ENCODE results near the gene ZNF512B. TPM values are rescaled to one million over a fixed set of nuclear protein-coding genes. Genes with fewer than 3 reads are reported as not detected.
"Not testable (repeated sequence)": the region's sequence is repeated elsewhere in the genome, so short reads cannot be mapped to it uniquely, and the experiment has no call there.

Gene ZNF512B, protein sequence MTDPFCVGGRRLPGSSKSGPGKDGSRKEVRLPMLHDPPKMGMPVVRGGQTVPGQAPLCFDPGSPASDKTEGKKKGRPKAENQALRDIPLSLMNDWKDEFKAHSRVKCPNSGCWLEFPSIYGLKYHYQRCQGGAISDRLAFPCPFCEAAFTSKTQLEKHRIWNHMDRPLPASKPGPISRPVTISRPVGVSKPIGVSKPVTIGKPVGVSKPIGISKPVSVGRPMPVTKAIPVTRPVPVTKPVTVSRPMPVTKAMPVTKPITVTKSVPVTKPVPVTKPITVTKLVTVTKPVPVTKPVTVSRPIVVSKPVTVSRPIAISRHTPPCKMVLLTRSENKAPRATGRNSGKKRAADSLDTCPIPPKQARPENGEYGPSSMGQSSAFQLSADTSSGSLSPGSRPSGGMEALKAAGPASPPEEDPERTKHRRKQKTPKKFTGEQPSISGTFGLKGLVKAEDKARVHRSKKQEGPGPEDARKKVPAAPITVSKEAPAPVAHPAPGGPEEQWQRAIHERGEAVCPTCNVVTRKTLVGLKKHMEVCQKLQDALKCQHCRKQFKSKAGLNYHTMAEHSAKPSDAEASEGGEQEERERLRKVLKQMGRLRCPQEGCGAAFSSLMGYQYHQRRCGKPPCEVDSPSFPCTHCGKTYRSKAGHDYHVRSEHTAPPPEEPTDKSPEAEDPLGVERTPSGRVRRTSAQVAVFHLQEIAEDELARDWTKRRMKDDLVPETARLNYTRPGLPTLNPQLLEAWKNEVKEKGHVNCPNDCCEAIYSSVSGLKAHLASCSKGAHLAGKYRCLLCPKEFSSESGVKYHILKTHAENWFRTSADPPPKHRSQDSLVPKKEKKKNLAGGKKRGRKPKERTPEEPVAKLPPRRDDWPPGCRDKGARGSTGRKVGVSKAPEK
- 10.9 TPM for polyA plus RNA-seq (2013, experiment 1 of 2)
- 9.1 TPM for polyA plus RNA-seq (2013, experiment 2 of 2)

GRCh38 chr20:63969838-63970713 lies at the start of gene ZNF512B:
ZNF512B (minus strand) TSS chr20:63969930; CDS start chr20:63967950, 1,980 bp downstream.
- Histone ChIP-seq H3K27ac (ENCODE audit: low read depth, low read length, severe bottlenecking) (no peak within 1 kb of the TSS), H3K36me3 (ENCODE audit: control insufficient read depth, insufficient read depth, low read length) (peaks cover 24% of the 10 kb centered on the region), H3K9me3 (ENCODE audit: control insufficient read depth, low read length) (no peaks in the 10 kb centered on the region), H3K4me1 (ENCODE audit: control insufficient read depth, insufficient read depth, low read length, poor library complexity, severe bottlenecking) (peaks cover 4% of the 10 kb centered on the region), H3K4me3 (ENCODE audit: extremely low read depth, insufficient read depth, low read length, poor library complexity, severe bottlenecking) (peak within 1 kb of the TSS; percentile 48)
- WGBS, 2 experiments (ENCODE audit: insufficient coverage in 2 of 2), result 5 to 7% methylated on average over 36 to 37 of the region's 73 CpGs

DNA sequence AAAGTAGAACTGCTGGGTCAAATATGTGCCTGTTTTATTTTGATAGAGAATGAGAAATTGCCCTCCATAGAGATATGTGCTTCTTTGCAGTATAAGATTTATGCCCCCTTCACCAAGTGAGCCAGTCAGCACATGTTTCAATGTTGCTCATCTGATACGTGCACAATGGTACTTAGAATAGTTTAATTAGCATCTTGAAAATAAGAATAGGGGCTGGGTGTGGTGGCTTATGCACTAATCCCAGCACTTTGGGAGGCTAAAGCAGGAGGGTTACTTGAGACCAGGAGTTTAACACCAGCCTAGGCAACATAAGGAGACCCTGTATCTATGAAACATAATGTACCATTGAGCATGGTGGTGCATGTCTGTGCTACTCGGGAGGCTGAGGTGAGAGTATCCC lies 45.9 kb upstream of the ZNF512B start:
- Histone ChIP-seq H3K9me3 (ENCODE audit: control insufficient read depth, low read length) (no peaks in the 10 kb centered on the region), H3K4me1 (ENCODE audit: control insufficient read depth, insufficient read depth, low read length, poor library complexity, severe bottlenecking) (no peaks in the 10 kb centered on the region), H3K4me3 (ENCODE audit: extremely low read depth, insufficient read depth, low read length, poor library complexity, severe bottlenecking) (no peak overlapping the region), H3K36me3 (ENCODE audit: control insufficient read depth, insufficient read depth, low read length) (peaks cover 85% of the 10 kb centered on the region), H3K27ac (ENCODE audit: low read depth, low read length, severe bottlenecking) (no peak overlapping the region)
- WGBS, 2 experiments (ENCODE audit: insufficient coverage in 2 of 2), result 100% methylated on average over 1 of the region's 2 CpGs

DNA sequence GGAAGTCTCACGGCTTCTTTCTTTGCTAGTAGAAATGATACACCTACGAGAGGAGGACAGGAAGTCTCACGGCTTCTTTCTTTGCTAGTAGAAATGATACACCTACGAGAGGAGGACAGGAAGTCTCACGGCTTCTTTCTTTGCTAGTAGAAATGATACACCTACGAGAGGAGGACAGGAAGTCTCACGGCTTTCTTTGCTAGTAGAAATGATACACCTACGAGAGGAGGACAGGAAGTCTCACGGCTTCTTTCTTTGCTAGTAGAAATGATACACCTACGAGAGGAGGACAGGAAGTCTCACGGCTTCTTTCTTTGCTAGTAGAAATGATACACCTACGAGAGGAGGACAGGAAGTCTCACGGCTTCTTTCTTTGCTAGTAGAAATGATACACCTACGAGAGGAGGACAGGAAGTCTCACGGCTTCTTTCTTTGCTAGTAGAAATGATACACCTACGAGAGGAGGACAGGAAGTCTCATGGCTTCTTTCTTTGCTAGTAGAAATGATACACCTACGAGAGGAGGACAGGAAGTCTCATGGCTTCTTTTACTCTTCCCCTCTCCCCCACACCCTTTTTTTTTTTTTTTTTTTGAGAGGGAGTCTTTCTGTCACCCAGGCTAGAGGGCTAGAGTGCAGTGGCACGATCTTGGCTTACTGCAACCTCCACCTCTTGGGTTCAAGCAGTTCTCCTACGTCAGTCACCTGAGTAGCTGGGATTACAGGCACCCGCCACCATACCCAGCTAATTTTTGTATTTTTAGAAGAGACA lies 42.8 kb upstream of the ZNF512B start:
- not testable (repeated sequence) for H3K27ac ChIP-seq (ENCODE audit: low read depth, low read length, severe bottlenecking); H3K4me3 ChIP-seq (ENCODE audit: extremely low read depth, insufficient read depth, low read length, poor library complexity, severe bottlenecking); H3K9me3 ChIP-seq (ENCODE audit: control insufficient read depth, low read length); H3K4me1 ChIP-seq (ENCODE audit: control insufficient read depth, insufficient read depth, low read length, poor library complexity, severe bottlenecking)
- WGBS, 2 experiments (ENCODE audit: insufficient coverage in 2 of 2), result 90% methylated on average over 2 of the region's 20 CpGs; no CpG with 5 or more reads in 1 of the 2 experiments
- H3K36me3 ChIP-seq (ENCODE audit: control insufficient read depth, insufficient read depth, low read length), result peaks cover 87% of the 10 kb centered on the region

GRCh38 chr20:64011366-64011779 lies 41.6 kb upstream of the ZNF512B start:
- 97 to 98% methylated on average over 16 of the region's 16 CpGs for WGBS, 2 experiments (ENCODE audit: insufficient coverage in 2 of 2)
- Histone ChIP-seq H3K4me1 (ENCODE audit: control insufficient read depth, insufficient read depth, low read length, poor library complexity, severe bottlenecking) (no peaks in the 10 kb centered on the region), H3K27ac (ENCODE audit: low read depth, low read length, severe bottlenecking) (no peak overlapping the region), H3K36me3 (ENCODE audit: control insufficient read depth, insufficient read depth, low read length) (peaks cover 86% of the 10 kb centered on the region), H3K9me3 (ENCODE audit: control insufficient read depth, low read length) (peaks cover 10% of the 10 kb centered on the region), H3K4me3 (ENCODE audit: extremely low read depth, insufficient read depth, low read length, poor library complexity, severe bottlenecking) (no peak overlapping the region)

- Histone ChIP-seq H3K4me3 (ENCODE audit: extremely low read depth, insufficient read depth, low read length, poor library complexity, severe bottlenecking) (no peak overlapping the region), H3K36me3 (ENCODE audit: control insufficient read depth, insufficient read depth, low read length) (peaks cover 85% of the 10 kb centered on the region), H3K27ac (ENCODE audit: low read depth, low read length, severe bottlenecking) (no peak overlapping the region), H3K9me3 (ENCODE audit: control insufficient read depth, low read length) (peaks cover 10% of the 10 kb centered on the region), H3K4me1 (ENCODE audit: control insufficient read depth, insufficient read depth, low read length, poor library complexity, severe bottlenecking) (no peaks in the 10 kb centered on the region)
- 96 to 98% methylated on average over 7 to 8 of the region's 8 CpGs for WGBS, 2 experiments (ENCODE audit: insufficient coverage in 2 of 2)
Measured at GRCh38 chr20:64010711-64011237, 41.0 kb upstream of the ZNF512B start.

DNA sequence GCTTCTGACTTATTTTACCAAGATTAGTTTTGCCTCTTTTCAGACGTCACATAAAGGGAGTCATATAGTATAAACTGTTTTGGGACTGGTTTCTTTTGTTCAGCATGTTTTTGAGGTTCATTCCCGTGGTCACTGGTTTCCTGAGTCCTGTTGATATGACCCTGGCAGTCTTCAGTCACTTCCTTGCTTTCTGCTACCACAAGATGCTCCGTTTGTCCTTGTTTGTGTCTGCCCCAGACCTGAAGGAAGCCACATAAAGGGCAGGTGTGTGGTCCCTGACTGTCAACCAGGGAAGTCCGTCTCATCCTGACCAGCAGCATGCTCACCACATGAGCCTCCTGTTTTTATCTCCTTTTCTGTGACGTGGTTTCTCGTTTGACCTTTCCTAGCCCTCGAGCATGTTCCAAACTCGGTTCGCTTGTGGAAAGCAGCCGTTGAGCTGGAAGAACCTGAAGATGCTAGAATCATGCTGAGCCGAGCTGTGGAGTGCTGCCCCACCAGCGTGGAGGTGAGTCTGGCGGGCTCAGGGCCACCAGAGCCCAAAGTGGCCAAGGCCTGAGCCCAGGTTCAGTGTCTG lies 40.2 kb upstream of the ZNF512B start:
- 94 to 98% methylated on average over 12 of the region's 13 CpGs for WGBS, 2 experiments (ENCODE audit: insufficient coverage in 2 of 2)
- no peaks in the 10 kb centered on the region for H3K4me1 ChIP-seq (ENCODE audit: control insufficient read depth, insufficient read depth, low read length, poor library complexity, severe bottlenecking)
- peaks cover 85% of the 10 kb centered on the region for H3K36me3 ChIP-seq (ENCODE audit: control insufficient read depth, insufficient read depth, low read length)
- peaks cover 10% of the 10 kb centered on the region for H3K9me3 ChIP-seq (ENCODE audit: control insufficient read depth, low read length)
- no peak overlapping the region for H3K27ac ChIP-seq (ENCODE audit: low read depth, low read length, severe bottlenecking)
- no peak overlapping the region for H3K4me3 ChIP-seq (ENCODE audit: extremely low read depth, insufficient read depth, low read length, poor library complexity, severe bottlenecking)

GRCh38 chr20:64006902-64007301 lies 37.2 kb upstream of the ZNF512B start:
- Histone ChIP-seq H3K4me3 (ENCODE audit: extremely low read depth, insufficient read depth, low read length, poor library complexity, severe bottlenecking) (no peak overlapping the region), H3K4me1 (ENCODE audit: control insufficient read depth, insufficient read depth, low read length, poor library complexity, severe bottlenecking) (no peaks in the 10 kb centered on the region), H3K27ac (ENCODE audit: low read depth, low read length, severe bottlenecking) (no peak overlapping the region), H3K9me3 (ENCODE audit: control insufficient read depth, low read length) (peaks cover 10% of the 10 kb centered on the region), H3K36me3 (ENCODE audit: control insufficient read depth, insufficient read depth, low read length) (peaks cover 91% of the 10 kb centered on the region)
- 89 to 100% methylated on average over 2 of the region's 3 CpGs for WGBS, 2 experiments (ENCODE audit: insufficient coverage in 2 of 2)

DNA sequence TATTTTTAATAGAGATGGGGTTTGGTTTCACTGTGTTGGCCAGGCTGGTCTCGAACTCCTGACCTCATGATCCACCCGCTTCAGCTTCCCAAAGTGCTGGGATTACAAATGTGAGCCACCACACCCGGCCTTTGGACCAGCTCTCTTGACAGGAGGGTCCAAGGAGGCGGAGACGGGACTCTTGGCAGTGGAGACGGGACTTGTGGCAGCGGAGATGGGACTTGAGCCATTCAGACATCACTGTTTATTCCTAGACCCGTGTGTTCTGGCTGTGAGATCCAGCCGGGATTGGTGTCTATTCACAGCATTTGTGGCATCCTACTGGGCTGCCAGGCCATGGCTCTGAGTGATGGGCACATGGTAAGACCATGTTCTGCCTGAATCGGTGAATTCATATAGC lies 36.8 kb upstream of the ZNF512B start:
- Histone ChIP-seq H3K36me3 (ENCODE audit: control insufficient read depth, insufficient read depth, low read length) (peaks cover 93% of the 10 kb centered on the region), H3K4me1 (ENCODE audit: control insufficient read depth, insufficient read depth, low read length, poor library complexity, severe bottlenecking) (no peaks in the 10 kb centered on the region), H3K27ac (ENCODE audit: low read depth, low read length, severe bottlenecking) (no peak overlapping the region), H3K4me3 (ENCODE audit: extremely low read depth, insufficient read depth, low read length, poor library complexity, severe bottlenecking) (no peak overlapping the region), H3K9me3 (ENCODE audit: control insufficient read depth, low read length) (peaks cover 10% of the 10 kb centered on the region)
- WGBS, 2 experiments (ENCODE audit: insufficient coverage in 2 of 2), result 94 to 95% methylated on average over 10 of the region's 10 CpGs

- Histone ChIP-seq H3K36me3 (ENCODE audit: control insufficient read depth, insufficient read depth, low read length) (peaks cover 92% of the 10 kb centered on the region), H3K9me3 (ENCODE audit: control insufficient read depth, low read length) (peaks cover 10% of the 10 kb centered on the region)
- 93 to 95% methylated on average over 6 of the region's 6 CpGs for WGBS, 2 experiments (ENCODE audit: insufficient coverage in 2 of 2)
Measured at GRCh38 chr20:64005394-64005793, 35.7 kb upstream of the ZNF512B start.

More at GRCh38 chr20:64005394-64005793, 35.7 kb upstream of the ZNF512B start:
- no peaks in the 10 kb centered on the region for H3K4me1 ChIP-seq (ENCODE audit: control insufficient read depth, insufficient read depth, low read length, poor library complexity, severe bottlenecking)
- H3K27ac ChIP-seq (ENCODE audit: low read depth, low read length, severe bottlenecking), result no peak overlapping the region
- H3K4me3 ChIP-seq (ENCODE audit: extremely low read depth, insufficient read depth, low read length, poor library complexity, severe bottlenecking), result no peak overlapping the region

Data from mesodermal cell (in vitro differentiated cells).